Fibroblast of mammary gland (primary cell): ENCODE results near the gene TTC33.

Source experiments
- DNase-seq: peaks from one replicate; pipeline ENCODE4 v3.0.0-alpha.2; 2010; ENCODE audit warnings: low read depth
- H3K4me3 ChIP-seq: 2 replicates; pipeline ENCODE4 v1.5.1; 2011; ENCODE audit warnings: low read depth, mild to moderate bottlenecking, low read length, moderate library complexity; ENCODE audit not compliant: control insufficient read depth
- CTCF ChIP-seq: conservative IDR thresholded peaks from 2 replicates; pipeline ENCODE4 v1.5.1; 2011; ENCODE audit warnings: low read depth, low read length, inconsistent platforms; ENCODE audit not compliant: control insufficient read depth, insufficient read depth

TTC33 gene

GRCh38 chr5:40755093-40755406 is 711 bp downstream of the TTC33 start:
- peak; percentile 77 for TF ChIP-seq CTCF
- peak; percentile 82 for DNase-seq
- peak overlapping the region; percentile 84 for H3K4me3 ChIP-seq

GRCh38 chr5:40754381-40755092 is 1.2 kb downstream of the TTC33 start:
- TF ChIP-seq CTCF = no peak
- DNase-seq = peak; percentile 55
- peak overlapping the region; percentile 84 for H3K4me3 ChIP-seq

- TF ChIP-seq CTCF = no peak
- H3K4me3 ChIP-seq = no peak overlapping the region
- DNase-seq = peak; percentile 11
These were observed 9.1 kb downstream of the TTC33 start for GRCh38 chr5:40746703-40747102.

GRCh38 chr5:40743771-40744170 is 12.0 kb downstream of the TTC33 start:
- peak; percentile 19 for DNase-seq
- no peak for TF ChIP-seq CTCF
- no peak overlapping the region for H3K4me3 ChIP-seq

- no peak for TF ChIP-seq CTCF
- peak; percentile 19 for DNase-seq
- no peak overlapping the region for H3K4me3 ChIP-seq
These were observed 17.3 kb downstream of the TTC33 start for GRCh38 chr5:40738502-40738901.

- peak; percentile 84 for TF ChIP-seq CTCF
- DNase-seq = peak; percentile 76
- no peak overlapping the region for H3K4me3 ChIP-seq
These were observed 19.5 kb downstream of the TTC33 start for GRCh38 chr5:40736103-40736875.

- no peak for TF ChIP-seq CTCF
- no peak overlapping the region for H3K4me3 ChIP-seq
- DNase-seq = no peak
These were observed 20.2 kb downstream of the TTC33 start for GRCh38 chr5:40735609-40736008.
